Mononuclear cell (primary cell): ENCODE measurements around the gene NADK. TPM values are rescaled to one million over a fixed set of nuclear protein-coding genes. Genes with fewer than 3 reads are reported as not detected.
"Not testable (repeated sequence)": the region's sequence is repeated elsewhere in the genome, so short reads cannot be mapped to it uniquely, and the experiment has no call there.

Source experiments
- H3K27me3 ChIP-seq: 2 replicates; pipeline ENCODE4 v1.6.0; 2011; ENCODE audit warnings: low read length, control low read depth; ENCODE audit not compliant: insufficient read depth
- H3K4me1 ChIP-seq: 2 replicates; pipeline ENCODE4 v1.5.1; 2011; ENCODE audit warnings: mild to moderate bottlenecking, low read length, control low read depth; ENCODE audit not compliant: insufficient read depth
- H3K4me3 ChIP-seq: 2 replicates; pipeline ENCODE4 v1.5.1; 2011; ENCODE audit warnings: mild to moderate bottlenecking, low read length, moderate library complexity
- H3K9me3 ChIP-seq: 2 replicates; pipeline ENCODE4 v1.5.1; 2011; ENCODE audit warnings: low read depth, mild to moderate bottlenecking, control low read depth, low read length
- total RNA-seq: library from RNA; depleted of rRNA; stranded (reverse); fragments of >200 nt; gene quantifications from one replicate; pipeline ENCODE4 v1.2.3, GENCODE V29; 2012

The NADK gene
- total RNA-seq, 1 donor = 28.1 TPM

DNA sequence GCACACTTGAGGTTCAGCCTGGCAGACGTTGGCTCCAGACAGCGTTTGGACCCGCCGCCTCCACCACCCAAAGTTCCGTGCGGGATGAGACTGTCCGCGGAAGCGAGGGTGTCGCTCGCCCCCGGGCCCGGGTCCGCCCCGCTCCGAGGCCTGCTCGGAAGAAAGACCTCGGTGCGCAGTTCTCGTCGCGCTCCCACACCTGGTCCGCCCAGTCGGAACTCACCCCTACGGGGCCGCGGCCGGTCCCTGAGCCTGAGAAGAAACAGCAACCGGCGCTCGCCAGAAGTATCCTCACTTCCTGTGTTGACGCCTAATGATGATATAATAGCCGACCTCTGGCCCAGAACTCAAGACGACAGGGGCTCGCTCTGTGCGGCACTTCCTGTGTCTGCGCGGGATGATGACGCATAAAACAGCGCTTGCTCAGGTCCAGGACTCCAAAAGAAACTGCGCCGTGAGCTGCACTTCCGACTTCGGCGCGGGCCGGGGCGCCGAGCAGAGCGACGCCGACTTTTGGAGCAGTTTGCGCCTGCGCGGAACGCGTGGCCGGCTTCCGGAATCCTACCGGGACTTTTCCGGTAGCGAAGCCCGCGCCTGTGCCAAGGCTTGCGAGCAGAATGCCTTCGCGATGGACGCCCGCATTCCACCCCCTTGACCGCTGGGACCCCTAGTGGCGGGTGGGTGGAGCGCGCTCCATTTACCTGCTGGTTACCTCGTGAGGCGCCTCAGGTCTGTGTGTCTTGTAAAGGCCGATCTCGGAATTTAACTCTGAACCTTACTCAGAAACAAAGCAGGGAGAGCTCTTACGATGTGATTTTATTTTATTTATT is 54.0 kb downstream of the NADK start, which contains the start of gene CDK11A:
Gene CDK11A (minus strand): TSS at position 323 of the 830 bp plus-strand sequence. CDS start 1,539 bp downstream, outside the sequence.
- Histone ChIP-seq H3K4me3 (peak within 1 kb of the TSS; percentile 65), H3K4me1 (peaks cover 12% of the 10 kb centered on the region)
- H3K27me3 ChIP-seq, H3K9me3 ChIP-seq: not testable (repeated sequence)

DNA sequence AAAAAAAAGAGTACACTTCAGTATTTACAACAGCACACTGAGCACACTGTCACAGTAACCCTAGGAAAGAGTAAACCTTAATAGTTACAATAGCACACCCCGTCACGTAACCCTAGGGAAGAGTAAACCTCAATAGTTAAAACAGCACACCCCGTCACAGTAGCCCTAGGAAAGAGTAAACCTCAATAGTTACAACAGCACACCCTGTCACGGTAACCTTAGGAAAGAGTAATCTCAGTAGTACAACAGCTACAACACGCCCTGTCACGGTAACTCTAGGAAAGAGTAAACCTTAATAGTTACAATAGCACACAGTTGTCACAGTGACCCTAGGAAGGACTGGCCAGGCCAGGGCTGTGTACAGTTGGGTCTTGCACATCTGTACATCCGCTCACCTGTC is 57.1 kb downstream of the NADK start:
- no peaks in the 10 kb centered on the region for H3K9me3 ChIP-seq
- H3K4me3 ChIP-seq = no peak overlapping the region
- no peaks in the 10 kb centered on the region for H3K27me3 ChIP-seq
- no peaks in the 10 kb centered on the region for H3K4me1 ChIP-seq

DNA sequence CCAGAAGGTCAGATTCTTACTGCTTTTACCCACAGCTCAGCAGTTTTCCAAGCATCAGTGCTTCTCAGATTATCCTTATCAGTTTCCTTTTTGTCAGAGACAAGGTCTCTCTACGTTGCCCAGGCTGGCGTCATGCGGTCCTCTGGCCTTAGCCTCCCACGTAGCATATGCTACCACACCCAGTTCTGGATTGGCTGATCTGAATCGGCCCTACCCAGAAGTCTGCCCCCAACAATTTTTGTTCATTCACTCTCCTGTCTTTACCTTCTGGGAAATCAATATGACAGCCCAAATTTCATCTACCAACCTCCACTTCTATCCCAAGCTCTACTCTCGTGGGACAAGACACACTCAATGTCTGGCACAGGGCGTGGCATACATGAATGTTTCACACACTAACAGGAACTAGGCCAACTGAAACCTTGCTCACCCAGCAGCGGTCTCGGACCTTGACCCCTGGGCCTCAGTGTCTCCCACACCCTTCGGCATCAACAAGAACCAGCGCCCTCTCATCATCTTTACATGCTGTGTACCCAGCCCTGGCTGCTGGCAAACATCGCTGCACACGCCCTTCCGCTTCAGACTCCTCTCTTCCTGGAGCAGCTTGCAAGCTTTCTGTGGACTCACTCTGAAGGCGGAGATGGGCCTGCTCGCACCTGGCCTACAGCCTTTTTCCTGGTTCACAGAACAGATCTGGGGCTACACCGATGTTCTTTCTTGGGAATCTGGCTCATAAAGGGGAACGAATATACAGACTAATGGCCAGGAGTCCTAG is 63.0 kb downstream of the NADK start:
- not testable (repeated sequence) for H3K27me3 ChIP-seq, H3K9me3 ChIP-seq, H3K4me1 ChIP-seq

DNA sequence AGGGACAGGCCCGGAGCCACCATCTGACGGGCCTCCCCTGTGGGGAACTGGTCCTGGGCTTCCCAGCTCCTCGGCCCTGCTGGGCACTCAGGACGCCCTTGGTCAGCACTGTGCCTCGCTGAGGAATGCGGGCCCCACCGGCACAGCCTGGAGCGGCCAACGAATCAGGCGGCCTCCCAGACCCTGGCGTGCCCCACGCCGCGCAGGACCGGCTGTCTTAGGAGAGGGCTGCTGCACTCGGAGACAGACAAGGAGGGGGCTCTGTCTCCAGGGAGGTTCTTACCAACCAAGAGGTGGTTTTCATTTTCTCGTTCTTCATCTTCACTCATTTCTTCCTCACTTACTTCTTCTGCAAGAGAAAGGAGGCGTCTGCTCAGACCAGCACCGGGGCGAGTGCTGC is 70.4 kb downstream of the NADK start:
- H3K27me3 ChIP-seq, H3K4me3 ChIP-seq, H3K9me3 ChIP-seq, H3K4me1 ChIP-seq: not testable (repeated sequence)

More for the DNA sequence above, 63.0 kb downstream of the NADK start:
- not testable (repeated sequence) for H3K4me3 ChIP-seq

DNA sequence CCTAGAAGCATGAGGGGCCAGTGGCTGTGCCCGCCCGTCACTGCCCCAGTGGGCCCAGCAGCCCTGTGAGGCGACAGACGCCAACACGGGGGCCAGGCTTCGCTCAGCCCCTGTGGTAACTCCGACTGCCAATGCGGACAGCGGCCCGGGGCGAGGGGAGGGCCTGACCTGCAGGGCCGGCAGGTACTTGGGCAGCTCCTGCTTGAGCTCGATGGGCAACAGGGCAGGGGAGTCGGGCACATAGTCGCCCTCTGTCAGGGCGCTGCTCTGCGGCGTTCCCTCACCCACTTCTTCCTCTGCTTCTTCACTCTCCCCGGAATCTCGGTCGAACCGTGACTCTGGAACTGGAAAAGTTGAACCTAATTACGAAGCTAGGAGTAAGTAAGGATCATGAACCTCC is 71.0 kb downstream of the NADK start:
- H3K27me3 ChIP-seq, H3K9me3 ChIP-seq, H3K4me1 ChIP-seq, H3K4me3 ChIP-seq: not testable (repeated sequence)

DNA sequence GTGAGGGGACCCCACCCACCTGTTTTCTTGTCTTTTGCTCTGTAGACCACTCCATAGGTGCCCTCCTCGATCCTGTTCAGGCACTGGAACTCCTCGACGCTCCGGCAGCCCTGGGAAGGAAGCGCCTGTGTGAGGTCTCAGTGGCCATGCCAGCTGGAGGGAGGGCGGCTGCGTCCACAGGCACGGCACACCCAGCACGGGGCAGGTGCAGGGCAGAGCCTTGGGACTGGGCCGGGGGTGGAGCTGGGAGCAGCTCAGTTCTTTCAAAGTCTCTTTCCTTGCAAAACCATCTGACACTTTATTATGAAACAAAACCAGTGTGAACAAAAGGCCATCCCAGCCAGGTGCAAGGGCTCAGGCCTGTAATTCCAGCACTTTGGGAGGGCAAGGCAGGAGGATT is 72.6 kb downstream of the NADK start:
- H3K4me3 ChIP-seq, H3K27me3 ChIP-seq, H3K4me1 ChIP-seq, H3K9me3 ChIP-seq: not testable (repeated sequence)

DNA sequence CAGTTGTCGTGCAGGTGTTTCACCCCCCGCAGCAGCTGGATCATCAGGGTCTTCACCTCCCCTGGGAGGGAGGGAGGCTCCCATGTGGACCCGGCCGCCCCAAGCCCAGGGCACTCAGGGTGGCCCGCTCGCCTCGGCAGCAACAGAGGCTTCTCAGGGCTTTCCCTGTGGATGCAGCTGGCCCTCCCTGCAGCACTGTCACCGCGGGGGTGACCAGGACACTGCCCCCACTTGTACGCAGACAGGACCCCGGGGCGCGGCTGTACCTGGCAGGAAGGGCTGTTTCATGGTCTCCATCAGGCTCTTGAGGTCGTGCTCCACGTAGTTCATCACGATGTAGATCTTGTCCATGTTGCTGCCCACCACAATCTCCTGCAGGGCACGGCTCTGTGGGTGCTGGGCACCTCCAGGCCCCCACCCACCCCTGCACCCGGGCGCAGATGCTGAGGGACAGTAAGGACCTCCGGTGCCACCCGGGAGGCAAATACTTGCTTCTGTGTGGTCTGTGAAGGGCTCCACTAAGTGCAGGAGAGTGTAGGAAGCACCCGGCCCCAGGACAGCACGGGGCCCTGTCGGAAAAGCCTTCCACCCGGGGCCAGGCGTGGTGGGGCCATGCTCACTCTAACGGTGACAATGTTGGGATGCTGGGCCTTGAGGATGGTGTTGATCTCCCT is 73.8 kb downstream of the NADK start:
- not testable (repeated sequence) for H3K4me3 ChIP-seq

DNA sequence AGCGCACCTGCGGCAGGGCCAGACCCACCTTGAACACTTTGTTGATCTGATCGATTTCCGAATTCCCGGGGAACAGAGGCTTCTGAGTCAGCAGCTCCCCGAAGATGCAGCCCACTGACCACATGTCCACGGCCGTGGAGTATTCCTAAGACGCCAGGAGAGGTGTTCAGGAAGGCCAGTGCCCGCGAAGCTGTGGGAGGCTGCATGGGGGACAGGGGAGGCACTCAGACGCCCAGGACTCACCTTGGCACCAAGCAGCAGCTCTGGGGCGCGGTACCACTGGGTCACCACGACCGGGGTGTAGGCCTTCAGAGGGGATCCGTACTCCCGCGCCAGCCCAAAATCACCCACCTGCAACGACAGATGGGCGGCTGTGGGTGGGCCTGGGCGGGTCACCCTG is 74.5 kb downstream of the NADK start:
- Histone ChIP-seq H3K27me3 (no peaks in the 10 kb centered on the region), H3K4me1 (no peaks in the 10 kb centered on the region), H3K4me3 (no peak overlapping the region), H3K9me3 (no peaks in the 10 kb centered on the region)

More for the DNA sequence above, 73.8 kb downstream of the NADK start:
- not testable (repeated sequence) for H3K27me3 ChIP-seq, H3K9me3 ChIP-seq, H3K4me1 ChIP-seq

DNA sequence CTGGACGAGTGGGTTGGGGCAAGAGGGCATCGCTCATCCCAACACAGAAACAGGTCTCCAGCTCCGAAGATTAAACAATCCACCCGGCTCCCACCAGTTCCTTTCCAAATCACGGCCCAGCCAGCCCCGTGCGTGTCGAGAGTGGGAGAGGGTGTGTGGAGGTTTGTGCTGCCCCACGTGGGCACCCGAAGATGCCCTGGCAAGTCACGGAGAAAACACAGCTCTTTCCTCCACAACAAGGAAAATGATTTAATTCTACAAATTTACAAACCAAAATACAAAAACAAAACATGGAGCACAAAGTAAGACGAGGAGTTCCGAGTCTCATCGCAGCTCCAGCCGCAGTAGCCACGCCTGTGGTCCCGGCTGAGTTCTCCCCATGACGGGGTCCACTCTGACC is 75.8 kb downstream of the NADK start:
- H3K27me3 ChIP-seq, H3K9me3 ChIP-seq, H3K4me1 ChIP-seq, H3K4me3 ChIP-seq: not testable (repeated sequence)

Other genes starting within 250 kb of the NADK start
- gene TMEM240, start 237.8 kb downstream of the NADK start, total RNA-seq = not detected
- gene SSU72, start 203.6 kb downstream of the NADK start, total RNA-seq = 47.9 TPM
- gene FNDC10, start 178.3 kb downstream of the NADK start, total RNA-seq = 1.2 TPM
- gene MIB2, start 163.0 kb downstream of the NADK start, total RNA-seq = 23.1 TPM
- gene MMP23B, start 146.3 kb downstream of the NADK start, total RNA-seq = 1.3 TPM
- gene CDK11B, start 119.5 kb downstream of the NADK start, total RNA-seq = 9.3 TPM
- 20.5 TPM for gene SLC35E2B, start 85.7 kb downstream of the NADK start, total RNA-seq
- gene CDK11A, start 54.1 kb downstream of the NADK start, total RNA-seq = 27.9 TPM
- gene GNB1, start 112.6 kb upstream of the NADK start, total RNA-seq = 101 TPM
- gene CALML6, start 136.8 kb upstream of the NADK start, total RNA-seq = not detected
- gene TMEM52, start 140.8 kb upstream of the NADK start, total RNA-seq = 0.31 TPM
- under 0.01 TPM for gene CFAP74, start 225.3 kb upstream of the NADK start, total RNA-seq
- gene GABRD, start 240.9 kb upstream of the NADK start, total RNA-seq = not detected